ENCODE results near the gene INHBA.

- TF ChIP-seq POLR2A (IDR thresholded peaks at IDR 0.05) (no peak), CTCF (IDR thresholded peaks at IDR 0.05) (no peak)
Observed at GRCh38 chr7:41708581-41709358, 5.9 kb upstream of the INHBA start.
